ENCODE measurements around the gene RNU1-3.
"Not testable (repeated sequence)": the region's sequence is repeated elsewhere in the genome, so short reads cannot be mapped to it uniquely, and the experiment has no call there.

The RNU1-3 gene

DNA sequence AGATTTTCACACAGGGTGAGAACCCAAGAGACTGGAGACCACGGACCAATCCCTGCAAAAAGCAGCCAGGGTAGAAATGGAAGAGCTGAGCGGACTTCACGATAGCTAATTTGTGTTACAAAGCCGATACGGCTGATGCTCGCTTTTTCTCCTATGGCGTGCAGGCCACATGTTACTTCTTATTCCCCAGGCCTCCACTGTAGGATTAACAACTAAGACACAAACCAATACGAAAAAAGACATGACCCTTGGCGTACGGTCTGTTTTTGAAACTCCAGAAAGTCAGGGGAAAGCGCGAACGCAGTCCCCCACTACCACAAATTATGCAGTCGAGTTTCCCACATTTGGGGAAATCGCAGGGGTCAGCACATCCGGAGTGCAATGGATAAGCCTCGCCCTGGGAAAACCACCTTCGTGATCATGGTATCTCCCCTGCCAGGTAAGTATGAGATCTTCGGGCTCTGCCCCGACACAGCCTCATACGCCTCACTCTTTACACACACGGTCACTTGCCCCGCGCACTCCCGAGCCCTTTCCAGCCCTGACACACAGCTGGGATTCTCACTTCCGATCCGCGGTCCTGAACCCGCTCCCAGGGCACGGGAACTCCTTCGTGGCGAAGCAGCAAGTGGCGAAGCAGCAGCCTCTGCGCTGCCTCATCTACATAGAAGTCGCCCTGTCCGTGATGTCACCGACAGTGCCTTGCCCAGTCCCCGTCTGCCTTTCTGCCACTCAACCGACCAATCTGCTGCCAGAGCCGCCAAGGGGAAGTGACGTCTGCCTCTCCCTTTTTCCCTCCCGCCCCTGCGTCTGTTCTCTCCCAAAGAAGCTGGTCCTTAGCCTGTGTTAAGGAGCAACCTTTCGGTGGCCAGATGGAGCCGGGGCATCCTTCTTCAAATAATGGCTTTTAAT lies at the start of gene RNU1-3:
TSS of gene RNU1-3 (minus strand) at position 447 of the 912 bp plus-strand sequence.
- not testable (repeated sequence) for DNase-seq (ENCODE audit: low spot score)

- not testable (repeated sequence) for DNase-seq (ENCODE audit: low spot score)
These were observed 46.7 kb upstream of the RNU1-3 start for GRCh38 chr1:16713480-16713879.

- not testable (repeated sequence) for DNase-seq (ENCODE audit: low spot score)
These were observed 46.2 kb upstream of the RNU1-3 start for GRCh38 chr1:16712984-16713383.

- not testable (repeated sequence) for DNase-seq (ENCODE audit: low spot score)
These were observed 45.8 kb upstream of the RNU1-3 start for GRCh38 chr1:16712582-16712981.

GRCh38 chr1:16712131-16712530 lies 45.4 kb upstream of the RNU1-3 start:
- DNase-seq (ENCODE audit: low spot score) = not testable (repeated sequence)

DNA sequence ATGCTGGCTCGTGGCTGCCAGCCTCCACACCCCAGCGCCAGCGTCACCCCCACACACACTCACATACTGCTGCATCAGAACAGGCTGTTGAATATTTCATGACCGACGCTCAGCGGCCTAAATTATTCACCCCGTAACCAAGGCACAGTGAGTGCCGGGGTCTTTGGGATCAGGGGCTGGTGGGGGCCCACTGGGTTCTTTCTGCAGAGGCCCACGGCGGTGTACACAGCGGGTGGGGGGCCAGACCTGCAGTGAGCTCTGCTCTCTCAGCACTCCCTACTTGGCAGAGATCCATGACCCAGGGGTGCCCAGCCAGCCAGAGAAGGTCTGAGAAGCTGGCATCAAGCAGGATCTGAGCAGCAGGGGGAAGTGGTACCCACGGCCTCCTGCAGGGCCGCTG lies 43.9 kb upstream of the RNU1-3 start:
- not testable (repeated sequence) for DNase-seq (ENCODE audit: low spot score)

- DNase-seq (ENCODE audit: low spot score) = not testable (repeated sequence)
These were observed 42.9 kb upstream of the RNU1-3 start for GRCh38 chr1:16709659-16710087.

DNA sequence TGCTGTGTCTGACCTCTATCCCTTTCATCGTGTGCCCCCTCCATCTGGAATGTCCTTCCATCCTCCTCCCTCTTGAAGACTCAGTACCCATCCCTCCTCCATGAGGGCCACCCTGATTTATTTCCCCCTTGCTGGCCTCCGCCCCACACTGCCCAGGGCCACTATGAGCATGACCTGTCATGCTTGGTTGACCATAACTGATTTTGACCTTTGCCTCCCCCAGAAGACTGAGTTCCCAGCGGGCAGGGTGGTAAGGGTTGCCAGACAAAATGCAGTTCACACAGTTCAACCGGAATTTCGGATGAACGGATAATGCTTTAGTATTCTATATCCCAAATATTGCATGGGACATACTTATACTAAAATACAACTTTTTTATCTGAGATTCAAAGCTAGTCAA lies 42.0 kb upstream of the RNU1-3 start:
- not testable (repeated sequence) for DNase-seq (ENCODE audit: low spot score)

DNA sequence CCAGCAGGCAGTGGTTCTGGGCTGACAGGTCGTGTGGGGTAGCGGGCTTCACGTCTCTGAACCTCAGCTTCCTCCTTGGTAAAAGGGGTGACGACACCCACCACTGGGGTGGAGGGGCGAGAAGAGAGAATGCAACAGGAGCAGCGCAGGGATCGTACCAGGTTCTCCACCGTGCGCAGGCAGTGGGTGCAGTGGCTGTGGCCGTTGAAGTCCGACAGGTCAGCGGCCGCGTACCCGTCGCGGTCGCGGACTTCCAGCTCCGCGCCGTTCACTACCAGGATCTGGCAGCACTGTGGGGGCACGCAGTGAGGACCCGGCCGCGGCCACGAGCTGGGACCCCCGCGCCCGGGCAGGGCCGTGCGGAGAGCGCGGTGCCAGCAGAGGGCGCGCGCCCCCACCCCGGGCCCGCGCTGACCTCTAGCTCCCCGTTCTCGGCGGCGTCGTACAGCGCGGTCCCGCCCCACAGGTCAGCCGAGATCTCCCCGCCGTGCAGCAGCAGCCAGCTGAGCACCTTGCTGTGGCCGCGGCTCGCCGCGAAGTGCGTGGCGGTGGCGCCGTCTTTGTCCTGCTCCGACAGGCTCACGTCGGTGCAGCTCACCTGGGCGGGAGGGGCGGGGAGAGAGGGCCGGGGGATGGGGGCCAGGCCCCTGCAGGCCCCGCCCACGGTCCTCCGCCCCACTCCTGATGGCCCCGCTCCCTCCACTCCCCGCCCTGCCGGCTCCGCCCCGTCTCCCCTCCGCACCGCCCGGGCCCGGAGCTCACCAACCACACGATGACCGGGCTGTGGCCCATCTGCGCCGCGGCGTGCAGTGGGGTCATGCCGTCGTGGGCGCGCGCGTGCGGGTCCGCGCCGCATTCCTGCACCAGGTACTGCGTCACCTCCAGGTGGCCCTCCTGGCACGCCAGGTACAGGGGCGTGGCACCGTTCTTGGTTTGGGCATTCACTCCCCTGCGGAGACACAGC lies 40.7 kb upstream of the RNU1-3 start:
- not testable (repeated sequence) for DNase-seq (ENCODE audit: low spot score)

- DNase-seq (ENCODE audit: low spot score) = not testable (repeated sequence)
These were observed 39.6 kb upstream of the RNU1-3 start for GRCh38 chr1:16706302-16706701.

GRCh38 chr1:16704502-16705100 lies 37.9 kb upstream of the RNU1-3 start:
- DNase-seq (ENCODE audit: low spot score) = not testable (repeated sequence)

- not testable (repeated sequence) for DNase-seq (ENCODE audit: low spot score)
These were observed 37.3 kb upstream of the RNU1-3 start for GRCh38 chr1:16704076-16704475.

DNA sequence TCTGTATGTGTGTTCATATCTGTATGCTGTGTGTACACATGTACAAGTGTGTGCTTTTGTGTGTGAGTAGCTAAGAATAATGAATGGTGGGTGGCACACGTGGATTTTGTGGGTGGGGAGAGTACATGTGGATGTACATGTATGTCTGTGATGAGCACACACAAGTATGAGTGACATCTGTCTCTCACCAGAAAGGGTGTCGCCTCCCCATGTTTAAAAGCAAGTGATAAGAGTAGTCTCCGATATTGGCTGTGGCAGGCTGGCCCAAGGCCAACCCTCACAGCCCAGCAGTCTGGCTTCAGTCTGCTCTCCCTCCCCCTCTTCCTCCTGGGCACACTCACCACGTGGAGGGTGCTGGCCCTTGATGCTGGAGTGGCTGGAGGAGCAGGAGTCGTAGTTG lies 36.9 kb upstream of the RNU1-3 start:
- DNase-seq (ENCODE audit: low spot score) = not testable (repeated sequence)

GRCh38 chr1:16703141-16703540 lies 36.4 kb upstream of the RNU1-3 start:
- DNase-seq (ENCODE audit: low spot score) = not testable (repeated sequence)

DNA sequence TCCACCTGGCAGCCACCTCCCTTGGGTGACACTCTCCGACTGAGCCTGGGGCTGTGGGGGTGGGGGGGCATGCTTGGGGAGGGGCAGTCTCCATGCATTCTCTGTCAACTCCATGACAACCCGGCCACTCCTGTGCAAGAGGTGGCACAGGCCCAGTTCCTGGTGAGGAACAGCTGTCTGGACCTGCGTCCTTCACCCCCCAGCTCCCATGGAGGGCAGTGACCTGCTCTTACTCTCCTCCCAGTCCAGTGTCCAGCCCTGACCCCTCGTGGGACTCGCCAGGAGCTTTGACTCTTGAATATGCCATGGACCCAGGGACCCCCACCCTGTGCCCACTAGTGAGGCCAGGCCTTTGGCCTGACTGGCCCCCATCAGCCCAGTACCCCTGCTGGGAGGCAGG lies 35.5 kb upstream of the RNU1-3 start:
- not testable (repeated sequence) for DNase-seq (ENCODE audit: low spot score)

DNA sequence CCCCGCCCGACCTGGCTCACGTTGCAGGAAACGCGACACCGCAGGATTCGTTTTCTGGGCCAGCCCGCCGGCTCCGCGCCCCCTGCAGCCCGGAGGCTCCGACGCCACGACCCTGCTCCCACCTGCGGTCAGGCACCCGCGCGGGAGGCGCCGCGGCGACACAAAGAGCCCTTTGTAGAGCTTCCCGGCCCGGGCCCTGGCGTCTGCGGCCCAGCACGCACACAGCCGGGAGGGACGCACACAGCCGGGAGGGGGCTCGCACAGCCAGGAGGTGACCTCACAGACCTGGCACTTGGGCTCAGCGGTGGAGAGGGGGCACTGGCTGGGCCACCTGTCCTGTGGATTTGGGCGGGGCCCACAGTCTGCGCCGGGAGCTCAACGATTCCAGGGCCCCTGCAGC lies 34.4 kb upstream of the RNU1-3 start:
- DNase-seq (ENCODE audit: low spot score) = not testable (repeated sequence)

DNA sequence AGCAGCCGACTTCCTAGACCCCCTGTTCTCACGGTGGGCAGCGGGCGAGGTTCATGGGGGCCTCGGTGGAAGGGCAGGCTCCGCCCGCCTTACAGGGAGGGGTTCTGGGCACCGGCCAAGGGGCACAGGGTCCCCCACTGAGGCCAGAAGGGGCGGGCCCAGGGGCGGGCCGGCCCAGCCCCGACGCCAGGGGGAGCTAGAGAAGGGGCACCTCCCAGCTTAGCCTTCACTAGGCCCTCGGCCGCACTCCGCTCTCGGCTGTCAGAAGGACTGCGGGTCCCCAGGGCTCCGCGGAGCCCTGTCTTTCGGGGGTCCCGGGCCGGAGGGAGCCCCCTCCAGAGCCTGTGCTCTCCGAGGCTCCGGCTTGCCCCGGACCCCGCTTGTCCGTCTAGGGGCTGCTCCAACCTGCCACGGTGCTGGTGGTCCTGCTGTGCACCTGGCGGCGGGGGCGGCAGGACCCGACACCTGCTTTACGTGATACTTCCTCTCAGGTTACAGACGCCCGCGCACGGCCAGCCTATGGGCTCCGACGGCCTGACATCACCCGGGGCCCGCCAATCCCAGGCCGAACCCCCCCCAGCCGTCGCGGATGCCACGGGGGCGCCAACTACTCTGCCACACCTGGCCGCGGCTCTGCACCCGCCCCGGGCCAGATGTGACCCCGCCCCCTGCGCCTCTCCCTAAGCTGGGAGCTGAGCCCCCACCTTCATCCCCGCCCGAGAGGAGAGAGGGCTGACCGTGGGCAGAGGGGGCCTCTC lies 33.6 kb upstream of the RNU1-3 start:
- not testable (repeated sequence) for DNase-seq (ENCODE audit: low spot score)

DNA sequence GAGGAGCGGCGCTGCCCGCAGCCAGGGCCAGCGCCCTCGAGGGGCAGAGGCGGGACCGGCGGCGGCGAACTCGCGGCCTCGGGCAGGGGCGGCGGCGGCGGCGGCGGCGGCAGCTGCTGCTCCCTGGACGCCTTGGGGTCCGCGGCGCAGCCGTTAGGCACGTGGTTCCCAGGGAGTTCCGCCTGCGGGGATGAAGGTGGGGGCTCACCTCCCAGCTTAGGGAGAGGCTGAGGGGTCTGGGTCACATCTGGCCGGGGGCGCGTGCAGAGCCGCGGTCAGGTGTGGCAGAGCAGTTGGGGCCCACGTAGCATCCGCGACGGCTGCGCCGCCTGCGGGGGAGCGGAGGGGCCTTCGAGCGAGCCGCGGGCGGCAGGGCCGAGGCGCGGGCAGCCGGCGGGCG lies 32.7 kb upstream of the RNU1-3 start:
- not testable (repeated sequence) for DNase-seq (ENCODE audit: low spot score)

GRCh38 chr1:16697152-16697551 lies 30.4 kb upstream of the RNU1-3 start:
- not testable (repeated sequence) for DNase-seq (ENCODE audit: low spot score)

GRCh38 chr1:16696507-16697150 lies 29.9 kb upstream of the RNU1-3 start:
- DNase-seq (ENCODE audit: low spot score) = not testable (repeated sequence)

- not testable (repeated sequence) for DNase-seq (ENCODE audit: low spot score)
These were observed 27.6 kb upstream of the RNU1-3 start for GRCh38 chr1:16694308-16694702.

Measured in kidney capillary endothelial cell (primary cell).